ENCODE results near the gene GBA2. TPM values are rescaled to one million over a fixed set of nuclear protein-coding genes. Genes with fewer than 3 reads are reported as not detected.

GBA2 gene
- total and polyA plus RNA-seq, 2 experiments from 2014 or later = 20.3 to 27.6 TPM

DNA sequence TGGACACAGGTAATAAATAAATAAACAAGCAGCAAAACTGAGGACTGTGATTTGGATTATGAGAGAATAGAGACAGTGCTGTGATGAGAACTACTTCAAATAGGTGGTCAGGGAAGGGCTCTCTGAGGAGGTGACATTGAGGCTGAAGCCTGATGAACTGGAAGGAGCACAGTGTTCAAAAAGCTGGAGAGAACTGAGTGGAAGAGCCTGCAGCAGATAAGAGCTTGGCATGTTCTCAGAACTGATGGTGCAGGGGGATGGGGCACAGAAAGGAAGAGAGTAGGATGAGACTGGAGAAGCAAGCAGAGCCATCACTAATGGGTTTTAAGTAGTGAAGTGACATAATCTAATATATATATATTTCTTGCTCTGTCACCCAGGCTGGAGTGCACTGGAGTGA is 48.1 kb downstream of the GBA2 start:
- peaks cover 33% of the 10 kb centered on the region for H3K79me2 ChIP-seq (ENCODE audit: insufficient read depth)
- H3K4me1 ChIP-seq (ENCODE audit: insufficient read depth) = peaks cover 4% of the 10 kb centered on the region
- no peak for DNase-seq
- no peaks in the 10 kb centered on the region for H4K20me1 ChIP-seq (ENCODE audit: insufficient read depth)
- no peaks in the 10 kb centered on the region for H3K27me3 ChIP-seq (replicated peaks; ENCODE audit: insufficient read depth)
- H3K36me3 ChIP-seq (ENCODE audit: low read depth) = peaks cover 96% of the 10 kb centered on the region
- H3K4me3 ChIP-seq = no peak overlapping the region
- in situ Hi-C loops (cut with MboI) = loop anchor here (25.0 kb wide), 1 partner anchor 89 kb away; the partner anchor contains the start of genes CD72 and TESK1
- TF ChIP-seq EZH2phosphoT487 (IDR thresholded peaks at IDR 0.05; ENCODE audit: insufficient read depth, low read depth) = no peak
- H3K9ac ChIP-seq = no peak overlapping the region
- H2AFZ ChIP-seq = no peak overlapping the region
- no peaks in the 10 kb centered on the region for H3K9me3 ChIP-seq (ENCODE audit: low read depth)
- no peak overlapping the region for H3K4me2 ChIP-seq (ENCODE audit: unreplicated experiment)
- H3K9me2 ChIP-seq (ENCODE audit: insufficient read depth) = no peaks in the 10 kb centered on the region
- H3K27ac ChIP-seq = no peak overlapping the region
- peaks cover 90% of the 10 kb centered on the region for H3F3A ChIP-seq (ENCODE audit: insufficient read depth)

DNA sequence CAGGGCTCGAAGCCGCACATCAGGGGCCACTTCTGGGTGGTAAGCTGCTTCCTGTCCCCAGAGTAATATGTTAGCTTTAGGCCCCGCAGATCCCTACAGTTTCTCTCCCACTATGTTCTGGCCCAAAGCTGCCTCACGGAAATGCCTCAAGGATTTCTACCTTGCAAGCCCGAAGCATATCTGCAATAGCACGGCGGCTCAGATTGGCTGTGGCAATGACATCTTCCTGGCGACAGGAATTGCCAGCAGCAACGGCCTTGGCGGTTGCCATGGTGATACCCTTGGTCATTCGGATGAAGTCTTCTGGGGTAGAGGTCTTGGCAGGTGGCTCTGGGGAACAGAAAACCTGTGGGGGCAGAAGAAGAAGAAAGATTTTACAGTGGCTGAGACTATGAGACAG is 49.0 kb downstream of the GBA2 start:
- H3K9ac ChIP-seq = no peak overlapping the region
- WGBS, 2 experiments (ENCODE audit: low coverage in 1 of 2, low lambda C conversion rate in 2 of 2, missing lambda C conversion rate in 2 of 2) = 87 to 89% methylated on average over 11 of the region's 11 CpGs
- no peak overlapping the region for H3K4me2 ChIP-seq (ENCODE audit: unreplicated experiment)
- no peaks in the 10 kb centered on the region for H3K9me2 ChIP-seq (ENCODE audit: insufficient read depth)
- H3F3A ChIP-seq (ENCODE audit: insufficient read depth) = peaks cover 89% of the 10 kb centered on the region
- no peak overlapping the region for H3K4me3 ChIP-seq
- no peaks in the 10 kb centered on the region for H4K20me1 ChIP-seq (ENCODE audit: insufficient read depth)
- H3K79me2 ChIP-seq (ENCODE audit: insufficient read depth) = peaks cover 27% of the 10 kb centered on the region
- H3K36me3 ChIP-seq (ENCODE audit: low read depth) = peaks cover 92% of the 10 kb centered on the region
- in situ Hi-C loops (cut with MboI) = loop anchor here (25.0 kb wide), 1 partner anchor 88 kb away; the partner anchor contains the start of genes CD72 and TESK1
- H3K27me3 ChIP-seq (replicated peaks; ENCODE audit: insufficient read depth) = no peaks in the 10 kb centered on the region
- H3K27ac ChIP-seq = no peak overlapping the region
- no peaks in the 10 kb centered on the region for H3K9me3 ChIP-seq (ENCODE audit: low read depth)
- TF ChIP-seq EZH2 (IDR thresholded peaks at IDR 0.05; ENCODE audit: insufficient read depth, poor library complexity, severe bottlenecking) (no peak), EZH2phosphoT487 (IDR thresholded peaks at IDR 0.05; ENCODE audit: insufficient read depth, low read depth) (no peak)
- no peak overlapping the region for H2AFZ ChIP-seq
- peaks cover 13% of the 10 kb centered on the region for H3K4me1 ChIP-seq (ENCODE audit: insufficient read depth)
- DNase-seq = no peak

DNA sequence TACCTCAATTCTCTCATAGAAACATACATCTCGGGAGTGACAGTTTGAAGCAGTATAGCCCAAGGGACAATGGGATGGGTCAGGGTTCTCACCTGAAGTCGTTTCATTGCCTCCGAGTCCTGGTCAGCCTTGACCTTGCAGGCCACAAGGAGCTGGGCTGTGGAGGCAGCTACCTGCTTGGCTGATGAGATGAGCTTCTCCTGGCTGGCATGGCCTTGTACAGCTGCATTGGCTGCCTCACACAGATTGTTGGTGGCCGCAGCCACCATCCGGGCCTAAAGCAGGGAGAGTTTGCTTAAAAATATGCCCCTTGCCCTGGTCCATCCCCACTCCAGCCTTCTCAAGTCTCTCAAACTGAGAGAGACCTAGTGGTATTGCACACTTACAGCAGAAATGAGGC is 50.8 kb downstream of the GBA2 start:
- no peak for TF ChIP-seq EZH2phosphoT487 (IDR thresholded peaks at IDR 0.05; ENCODE audit: insufficient read depth, low read depth)
- TF ChIP-seq EZH2 (IDR thresholded peaks at IDR 0.05; ENCODE audit: insufficient read depth, poor library complexity, severe bottlenecking) = no peak
- Histone ChIP-seq H3K27ac (no peak overlapping the region), H2AFZ (no peak overlapping the region), H3K36me3 (ENCODE audit: low read depth) (peaks cover 76% of the 10 kb centered on the region), H3K79me2 (ENCODE audit: insufficient read depth) (peaks cover 24% of the 10 kb centered on the region), H3K4me1 (ENCODE audit: insufficient read depth) (peaks cover 20% of the 10 kb centered on the region), H4K20me1 (ENCODE audit: insufficient read depth) (no peaks in the 10 kb centered on the region), H3K4me3 (no peak overlapping the region), H3F3A (ENCODE audit: insufficient read depth) (peaks cover 95% of the 10 kb centered on the region), H3K9ac (no peak overlapping the region), H3K9me2 (ENCODE audit: insufficient read depth) (no peaks in the 10 kb centered on the region), H3K4me2 (ENCODE audit: unreplicated experiment) (no peak overlapping the region), H3K27me3 (replicated peaks; ENCODE audit: insufficient read depth) (no peaks in the 10 kb centered on the region), H3K9me3 (ENCODE audit: low read depth) (no peaks in the 10 kb centered on the region)
- DNase-seq = no peak
- WGBS, 2 experiments (ENCODE audit: low coverage in 1 of 2, low lambda C conversion rate in 2 of 2, missing lambda C conversion rate in 2 of 2) = 78 to 85% methylated on average over 5 of the region's 5 CpGs
- in situ Hi-C loops (cut with MboI) = no loop called here

DNA sequence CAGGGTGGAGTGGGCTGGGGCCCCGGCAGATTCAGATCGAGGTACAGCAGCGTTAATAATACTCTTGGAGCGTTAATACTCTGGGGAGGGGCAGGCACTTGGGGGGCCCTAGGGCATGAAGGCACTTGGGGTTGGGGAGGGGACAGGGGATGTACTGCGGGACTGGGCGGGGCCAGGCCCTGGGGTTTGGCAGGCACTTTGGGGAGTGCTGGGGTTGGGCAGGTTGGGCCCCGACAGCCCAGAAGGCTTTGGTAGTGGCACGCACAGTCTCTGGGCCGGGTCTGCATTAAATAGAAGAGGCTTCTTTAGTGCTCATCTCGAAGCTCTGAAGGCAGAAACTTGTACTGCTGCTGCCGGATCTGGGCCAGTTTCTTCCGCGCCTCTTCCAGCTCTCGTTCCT is 51.5 kb downstream of the GBA2 start:
- no peak for DNase-seq

More for the DNA sequence above, 51.5 kb downstream of the GBA2 start:
- 82 to 87% methylated on average over 12 to 14 of the region's 14 CpGs for WGBS, 2 experiments (ENCODE audit: low coverage in 1 of 2, low lambda C conversion rate in 2 of 2, missing lambda C conversion rate in 2 of 2)
- Histone ChIP-seq H3K79me2 (ENCODE audit: insufficient read depth) (peaks cover 24% of the 10 kb centered on the region), H3K27ac (no peak overlapping the region), H3K4me1 (ENCODE audit: insufficient read depth) (peaks cover 20% of the 10 kb centered on the region), H3K9me3 (ENCODE audit: low read depth) (no peaks in the 10 kb centered on the region), H3K4me3 (no peak overlapping the region), H3K4me2 (ENCODE audit: unreplicated experiment) (no peak overlapping the region), H3K27me3 (replicated peaks; ENCODE audit: insufficient read depth) (no peaks in the 10 kb centered on the region), H3K36me3 (ENCODE audit: low read depth) (peaks cover 68% of the 10 kb centered on the region), H3K9ac (no peak overlapping the region), H4K20me1 (ENCODE audit: insufficient read depth) (no peaks in the 10 kb centered on the region), H3K9me2 (ENCODE audit: insufficient read depth) (no peaks in the 10 kb centered on the region), H2AFZ (no peak overlapping the region), H3F3A (ENCODE audit: insufficient read depth) (peaks cover 91% of the 10 kb centered on the region)
- in situ Hi-C loops (cut with MboI) = no loop called here
- no peak for TF ChIP-seq EZH2phosphoT487 (IDR thresholded peaks at IDR 0.05; ENCODE audit: insufficient read depth, low read depth)
- TF ChIP-seq EZH2 (IDR thresholded peaks at IDR 0.05; ENCODE audit: insufficient read depth, poor library complexity, severe bottlenecking) = no peak

Measured in GM23248 (cell line).